Activated CD8-positive, alpha-beta memory T cell treated with anti-CD3 and anti-CD28 coated beads, Interleukin-2, amount 50 U/mL, for 1 hour (primary cell): ENCODE data around the gene ZNF432.
A peak's percentile ranks its signal among the peaks of the same experiment; 100 is the strongest.
"Not testable (repeated sequence)": the region's sequence is repeated elsewhere in the genome, so short reads cannot be mapped to it uniquely, and the experiment has no call there.

Experiments used
- DNase-seq: peaks from one replicate; pipeline ENCODE4 v3.0.0-alpha.2; 2020; ENCODE audit errors: extremely low read depth

Gene ZNF432

GRCh38 chr19:52048555-52049501, at the start of gene ZNF432:
ZNF432 (minus strand) TSS chr19:52048838; CDS start chr19:52046868, 1,970 bp downstream.
- DNase-seq = peak; percentile 61

GRCh38 chr19:52096416-52096815, 47.8 kb upstream of the ZNF432 start:
- not testable (repeated sequence) for DNase-seq

- DNase-seq = peak; percentile 50
Measured at GRCh38 chr19:52095172-52096014, 46.8 kb upstream of the ZNF432 start, which contains the start of gene ZNF841. ZNF841 (minus strand) TSS chr19:52095765; CDS start chr19:52084801, 10,964 bp downstream.

GRCh38 chr19:52094526-52095130, 46.0 kb upstream of the ZNF432 start:
- no peak for DNase-seq

GRCh38 chr19:52086481-52086880, 37.8 kb upstream of the ZNF432 start:
- DNase-seq = no peak

GRCh38 chr19:52070496-52070895, 21.9 kb upstream of the ZNF432 start:
- DNase-seq = no peak

GRCh38 chr19:52069653-52070052, 21.0 kb upstream of the ZNF432 start:
- DNase-seq = no peak

GRCh38 chr19:52066258-52066863, 17.7 kb upstream of the ZNF432 start:
- DNase-seq = no peak

- no peak for DNase-seq
Measured at GRCh38 chr19:52065399-52065798, 16.8 kb upstream of the ZNF432 start.

GRCh38 chr19:52056480-52056879, 7.8 kb upstream of the ZNF432 start:
- not testable (repeated sequence) for DNase-seq

GRCh38 chr19:52051736-52052135, 3.1 kb upstream of the ZNF432 start:
- not testable (repeated sequence) for DNase-seq

- no peak for DNase-seq
Measured at GRCh38 chr19:52039169-52039568, 9.5 kb downstream of the ZNF432 start.

- no peak for DNase-seq
Measured at GRCh38 chr19:52034051-52034728, 14.4 kb downstream of the ZNF432 start.

- DNase-seq = no peak
Measured at GRCh38 chr19:52028780-52029123, 19.9 kb downstream of the ZNF432 start.

GRCh38 chr19:52028027-52028779, 20.4 kb downstream of the ZNF432 start, which contains the start of gene ZNF614:
ZNF614 (minus strand) TSS chr19:52028379; CDS start chr19:52025745, 2,634 bp downstream.
- peak; percentile 57 for DNase-seq

GRCh38 chr19:52026255-52026990, 22.2 kb downstream of the ZNF432 start:
- not testable (repeated sequence) for DNase-seq

GRCh38 chr19:52024478-52024877, 24.2 kb downstream of the ZNF432 start:
- not testable (repeated sequence) for DNase-seq

GRCh38 chr19:52022193-52022592, 26.4 kb downstream of the ZNF432 start:
- no peak for DNase-seq

GRCh38 chr19:52020506-52020905, 28.1 kb downstream of the ZNF432 start:
- DNase-seq = no peak
